ENCODE results near the gene LITAF.

The LITAF gene

GRCh38 chr16:11589198-11589550, 2.5 kb upstream of the LITAF start:
- TF ChIP-seq CTCF (IDR thresholded peaks at IDR 0.05; ENCODE audit: control insufficient read depth, insufficient read depth, low read depth, low read length, missing control alignments) = no peak
- H3K4me3 ChIP-seq (ENCODE audit: control insufficient read depth, low read depth, low read length) = no peak overlapping the region
- DNase-seq (ENCODE audit: low read depth) = no peak

GRCh38 chr16:11588321-11589197, 1.8 kb upstream of the LITAF start:
- DNase-seq (ENCODE audit: low read depth) = no peak
- no peak overlapping the region for H3K4me3 ChIP-seq (ENCODE audit: control insufficient read depth, low read depth, low read length)
- no peak for TF ChIP-seq CTCF (IDR thresholded peaks at IDR 0.05; ENCODE audit: control insufficient read depth, insufficient read depth, low read depth, low read length, missing control alignments)

GRCh38 chr16:11587643-11588247, 1.0 kb upstream of the LITAF start:
- peak overlapping the region; percentile 60 for H3K4me3 ChIP-seq (ENCODE audit: control insufficient read depth, low read depth, low read length)
- no peak for TF ChIP-seq CTCF (IDR thresholded peaks at IDR 0.05; ENCODE audit: control insufficient read depth, insufficient read depth, low read depth, low read length, missing control alignments)
- no peak for DNase-seq (ENCODE audit: low read depth)

- DNase-seq (ENCODE audit: low read depth) = no peak
- TF ChIP-seq CTCF (IDR thresholded peaks at IDR 0.05; ENCODE audit: control insufficient read depth, insufficient read depth, low read depth, low read length, missing control alignments) = no peak
- H3K4me3 ChIP-seq (ENCODE audit: control insufficient read depth, low read depth, low read length) = peak overlapping the region; percentile 87
These were observed 302 bp downstream of the LITAF start for GRCh38 chr16:11586378-11586855.

- peak overlapping the region; percentile 87 for H3K4me3 ChIP-seq (ENCODE audit: control insufficient read depth, low read depth, low read length)
- no peak for TF ChIP-seq CTCF (IDR thresholded peaks at IDR 0.05; ENCODE audit: control insufficient read depth, insufficient read depth, low read depth, low read length, missing control alignments)
- DNase-seq (ENCODE audit: low read depth) = no peak
These were observed 1.0 kb downstream of the LITAF start for GRCh38 chr16:11585460-11586377.

- DNase-seq (ENCODE audit: low read depth) = no peak
- TF ChIP-seq CTCF (IDR thresholded peaks at IDR 0.05; ENCODE audit: control insufficient read depth, insufficient read depth, low read depth, low read length, missing control alignments) = no peak
- no peak overlapping the region for H3K4me3 ChIP-seq (ENCODE audit: control insufficient read depth, low read depth, low read length)
These were observed 2.7 kb downstream of the LITAF start for GRCh38 chr16:11583889-11584565.

All from AG09309 (cell line).